ENCODE results near the gene ADAMTSL1. TPM values are rescaled to one million over a fixed set of nuclear protein-coding genes. Genes with fewer than 3 reads are reported as not detected.

Gene ADAMTSL1
- total and polyA plus RNA-seq, 9 of the 15 experiments (the other 6 are each of a cell fraction or from before 2014, with no cell fraction given), result 0.01 TPM; not detected in 8

- TF ChIP-seq RBM22 (IDR thresholded peaks at IDR 0.05; ENCODE audit: low read depth, low read length, poor library complexity, severe bottlenecking) (no peak), ZBTB34 (CRISPR knock-in tag; IDR thresholded peaks at IDR 0.05) (no peak), GABPB1 (CRISPR knock-in tag; IDR thresholded peaks at IDR 0.05) (no peak), HCFC1 (IDR thresholded peaks at IDR 0.05; ENCODE audit: low read depth, low read length) (no peak), NFYB (IDR thresholded peaks at IDR 0.05; ENCODE audit: extremely low read depth, insufficient read length) (no peak), HDAC1 (IDR thresholded peaks at IDR 0.05) (no peak), PRPF4 (IDR thresholded peaks at IDR 0.05; ENCODE audit: insufficient read depth, low read depth, low read length, poor library complexity, severe bottlenecking) (no peak), PHB (CRISPR knock-in tag; IDR thresholded peaks at IDR 0.05) (no peak)
These were observed 202.6 kb downstream of the ADAMTSL1 start (continued) for GRCh38 chr9:18676525-18676924.

GRCh38 chr9:18678821-18679590 is 205.1 kb downstream of the ADAMTSL1 start:
- no peak overlapping the region for H3K27ac ChIP-seq (ENCODE audit: extremely low read depth, low read depth, low read length)
- H3K9ac ChIP-seq (ENCODE audit: insufficient read depth in 1 of 2, low read depth in 2 of 2, low read length in 2 of 2), result no peak overlapping the region
- intact Hi-C loops (cut with micrococcal nuclease), result no loop called here
- no peaks in the 10 kb centered on the region for H3K4me1 ChIP-seq (replicated peaks in 1 of 2; ENCODE audit: control insufficient read depth in 2 of 2, insufficient read depth in 2 of 2, low read length in 2 of 2)
- no peak for FAIRE-seq
- H3K9me3 ChIP-seq (replicated peaks; ENCODE audit: control insufficient read depth, insufficient read depth, low read depth, low read length), result no peaks in the 10 kb centered on the region
- H3K36me3 ChIP-seq (ENCODE audit: control insufficient read depth, insufficient read depth, low read length), result no peaks in the 10 kb centered on the region
- POLR2A ChIA-PET, result interaction anchor here (0.5 kb wide), 1 partner anchor 578 kb away, joined by 3 read pairs; no protein-coding TSS in a partner anchor
- BruUV-seq (replicated peaks), result no TSS peak
- in situ Hi-C loops (cut with MboI), result no loop called here
- no peaks in the 10 kb centered on the region for H3K27me3 ChIP-seq (ENCODE audit: control insufficient read depth in 2 of 2, insufficient read depth in 2 of 2, low read length in 2 of 2)
- no peak overlapping the region for H3K4me2 ChIP-seq (ENCODE audit: insufficient read depth, low read length)
- CTCF ChIA-PET (ENCODE audit: low intra/inter-chr PET ratio), result no interaction called here
- 0% methylated on average over 1 of the region's 1 CpG for WGBS (ENCODE audit: insufficient coverage, low coverage, missing lambda C conversion rate)
- H3K4me3 ChIP-seq, result no peak overlapping the region
- no peak for ATAC-seq
- H3K79me2 ChIP-seq (ENCODE audit: control insufficient read depth, insufficient read depth, low read length), result no peaks in the 10 kb centered on the region
- no peak overlapping the region for H2AFZ ChIP-seq (ENCODE audit: low read depth, low read length)
- no peaks in the 10 kb centered on the region for H3K9me1 ChIP-seq (ENCODE audit: control insufficient read depth, insufficient read depth, low read length)
- no peaks in the 10 kb centered on the region for H4K20me1 ChIP-seq (replicated peaks; ENCODE audit: control insufficient read depth, insufficient read depth, low read length)
- DNase-seq (ENCODE audit: extremely low read depth in 1 of 4, low spot score in 3 of 4), result no peak
- TF ChIP-seq FOXK1 (CRISPR knock-in tag; IDR thresholded peaks at IDR 0.05; ENCODE audit: borderline replicate concordance) (no peak), ETS2 (tag; IDR thresholded peaks at IDR 0.05; ENCODE audit: borderline replicate concordance, poor library complexity, severe bottlenecking) (no peak), GMEB1 (CRISPR knock-in tag; IDR thresholded peaks at IDR 0.05) (no peak), TGIF2 (CRISPR knock-in tag; IDR thresholded peaks at IDR 0.05) (no peak), MCM7 (IDR thresholded peaks at IDR 0.05) (no peak)
- TF ChIP-seq, protein P1, sequence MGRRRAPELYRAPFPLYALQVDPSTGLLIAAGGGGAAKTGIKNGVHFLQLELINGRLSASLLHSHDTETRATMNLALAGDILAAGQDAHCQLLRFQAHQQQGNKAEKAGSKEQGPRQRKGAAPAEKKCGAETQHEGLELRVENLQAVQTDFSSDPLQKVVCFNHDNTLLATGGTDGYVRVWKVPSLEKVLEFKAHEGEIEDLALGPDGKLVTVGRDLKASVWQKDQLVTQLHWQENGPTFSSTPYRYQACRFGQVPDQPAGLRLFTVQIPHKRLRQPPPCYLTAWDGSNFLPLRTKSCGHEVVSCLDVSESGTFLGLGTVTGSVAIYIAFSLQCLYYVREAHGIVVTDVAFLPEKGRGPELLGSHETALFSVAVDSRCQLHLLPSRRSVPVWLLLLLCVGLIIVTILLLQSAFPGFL (CRISPR knock-in tag; IDR thresholded peaks at IDR 0.05), result no peak

Data from K562 (cell line).